ENCODE results near the gene PRSS33.

The PRSS33 gene

DNA sequence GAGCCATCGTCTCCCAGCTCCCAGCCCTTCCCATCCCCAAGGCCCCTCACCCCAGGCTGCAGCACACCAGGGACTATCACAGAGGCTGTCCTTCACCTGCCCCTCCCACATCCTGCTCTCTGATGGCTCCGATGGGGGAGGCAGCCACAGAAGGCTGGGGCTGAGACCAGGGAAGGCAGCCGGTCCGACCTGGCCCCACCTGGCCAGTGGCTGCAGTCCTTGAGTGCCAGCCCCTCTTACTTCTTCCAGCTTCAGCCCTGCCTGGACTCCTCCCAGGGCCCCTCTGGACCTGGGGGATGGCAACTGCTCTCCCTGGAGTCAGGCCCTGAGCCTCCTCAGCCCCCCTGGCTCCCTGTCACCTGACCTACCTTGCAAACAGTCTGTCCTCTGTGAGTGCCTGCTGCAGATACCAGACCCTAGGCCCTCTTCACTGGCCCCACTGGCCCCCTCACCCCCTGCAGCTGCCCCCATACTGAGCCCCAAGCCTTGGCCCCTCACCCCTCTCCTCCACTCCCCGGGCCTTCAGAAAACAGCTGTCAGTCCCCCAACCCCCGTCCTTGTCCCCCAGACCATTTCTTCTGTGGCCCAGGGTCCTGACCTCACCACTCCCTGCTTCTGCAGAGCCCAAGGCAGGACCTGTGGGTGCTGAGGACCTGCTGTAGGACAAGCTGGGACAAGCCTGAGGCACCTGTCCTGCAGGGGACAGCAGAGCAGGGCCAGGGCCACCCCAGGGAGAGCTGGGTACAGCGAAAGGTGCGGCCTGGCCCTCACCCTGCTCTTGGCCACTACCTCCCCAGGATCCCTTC, 47.5 kb downstream of the PRSS33 start:
- no peak for DNase-seq (ENCODE audit: low read depth)

DNA sequence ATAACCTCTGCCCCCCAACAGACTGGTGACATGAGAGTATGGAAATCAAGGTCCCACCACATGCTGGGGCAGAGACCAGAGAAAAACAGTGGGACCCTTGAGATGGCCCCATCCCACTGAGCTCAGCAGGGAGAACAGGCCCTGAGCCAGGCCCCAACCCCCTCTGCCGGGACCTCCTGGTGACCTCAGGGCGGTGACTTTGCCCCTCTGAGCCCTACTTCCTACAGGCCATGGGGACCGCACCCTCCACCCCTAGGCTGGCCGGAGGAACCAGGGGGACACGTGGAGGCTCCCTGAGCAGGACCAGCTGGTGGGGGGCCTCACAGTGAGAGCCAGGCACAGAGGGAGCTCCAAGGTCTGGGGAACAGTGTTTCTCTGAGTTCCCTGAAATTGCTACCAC, 48.7 kb downstream of the PRSS33 start:
- no peak for DNase-seq (ENCODE audit: low read depth)

DNA sequence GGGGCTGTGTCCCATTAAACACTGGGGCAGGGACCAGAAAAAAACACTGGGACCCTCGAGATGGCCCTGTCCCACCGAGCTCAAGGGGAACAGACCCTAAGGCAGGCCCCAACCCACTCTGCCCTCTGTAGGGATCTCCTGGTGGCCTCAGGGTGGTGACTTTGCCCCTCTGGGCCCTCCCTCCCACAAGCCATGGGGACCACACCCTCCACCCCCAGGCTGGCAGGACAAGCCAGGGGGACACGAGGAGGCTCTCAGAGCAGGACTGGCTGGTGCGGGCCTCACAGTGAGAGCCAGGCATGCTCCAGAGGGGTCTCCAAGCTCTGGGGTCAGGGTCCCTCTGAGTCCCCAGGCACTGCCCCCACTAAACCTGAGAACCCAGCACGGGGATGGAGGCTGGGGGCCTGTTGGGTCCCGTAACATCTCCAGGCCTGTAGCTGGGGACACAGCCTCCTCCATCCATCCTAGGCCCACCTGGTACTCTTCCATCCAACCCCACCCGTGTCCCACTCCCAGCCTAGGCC, 49.4 kb downstream of the PRSS33 start:
- no peak for DNase-seq (ENCODE audit: low read depth)

DNA sequence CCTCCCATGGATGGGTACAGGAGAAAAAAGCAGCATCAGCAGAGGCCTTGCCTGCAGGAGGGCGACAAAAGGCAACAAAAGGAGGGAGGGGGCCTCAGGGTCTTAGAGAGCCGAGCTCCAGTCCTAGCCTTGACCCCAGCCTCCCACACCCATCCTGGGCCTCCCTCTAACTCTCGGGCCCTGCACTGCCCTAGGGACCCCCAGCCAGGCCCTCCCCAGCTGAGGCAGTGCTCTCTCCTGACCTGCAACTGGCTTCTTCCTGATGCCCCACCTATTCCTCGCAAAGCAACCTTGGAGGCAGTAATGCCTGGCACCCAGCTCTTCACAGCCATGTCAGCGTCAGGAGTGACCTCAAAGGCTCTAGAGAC, 50.1 kb downstream of the PRSS33 start:
- no peak for DNase-seq (ENCODE audit: low read depth)

DNA sequence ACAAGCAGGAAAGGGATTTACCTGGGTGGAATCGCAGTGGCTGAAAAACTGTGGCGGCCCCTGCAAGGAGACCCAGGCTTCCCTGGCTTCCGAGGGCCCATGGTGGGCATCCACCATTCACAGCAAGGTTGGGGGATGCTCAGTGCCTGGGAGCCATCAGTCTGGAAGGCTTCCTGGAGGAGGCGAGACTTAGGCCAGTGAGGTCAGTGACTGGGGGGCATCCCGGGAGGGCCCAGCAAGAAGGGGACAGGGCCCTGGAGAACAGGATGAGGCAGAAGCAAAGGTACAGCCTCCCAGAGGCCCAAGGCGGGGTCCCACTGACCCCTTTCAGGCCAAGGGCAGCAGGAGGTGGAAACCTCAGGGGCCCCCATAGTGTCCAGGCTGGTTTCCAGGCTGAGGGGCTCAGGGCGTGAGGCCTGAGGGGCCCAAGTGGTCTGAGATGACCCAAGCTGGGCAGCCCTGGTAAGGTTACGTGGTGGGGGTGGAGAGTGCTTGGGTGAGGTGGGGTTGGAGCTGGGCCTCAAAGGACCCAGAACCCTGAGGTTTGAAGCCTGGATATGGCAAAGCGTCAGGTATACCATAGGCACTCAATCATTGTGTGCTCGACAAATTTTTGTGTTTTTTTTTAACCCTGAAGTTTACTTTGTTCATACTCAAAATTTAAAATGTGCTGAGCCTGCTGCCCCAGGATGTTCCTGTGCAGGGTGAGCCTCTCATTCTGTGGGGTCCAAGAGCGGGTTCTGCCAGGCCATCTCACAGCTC, 50.7 kb downstream of the PRSS33 start:
- no peak for DNase-seq (ENCODE audit: low read depth)

DNA sequence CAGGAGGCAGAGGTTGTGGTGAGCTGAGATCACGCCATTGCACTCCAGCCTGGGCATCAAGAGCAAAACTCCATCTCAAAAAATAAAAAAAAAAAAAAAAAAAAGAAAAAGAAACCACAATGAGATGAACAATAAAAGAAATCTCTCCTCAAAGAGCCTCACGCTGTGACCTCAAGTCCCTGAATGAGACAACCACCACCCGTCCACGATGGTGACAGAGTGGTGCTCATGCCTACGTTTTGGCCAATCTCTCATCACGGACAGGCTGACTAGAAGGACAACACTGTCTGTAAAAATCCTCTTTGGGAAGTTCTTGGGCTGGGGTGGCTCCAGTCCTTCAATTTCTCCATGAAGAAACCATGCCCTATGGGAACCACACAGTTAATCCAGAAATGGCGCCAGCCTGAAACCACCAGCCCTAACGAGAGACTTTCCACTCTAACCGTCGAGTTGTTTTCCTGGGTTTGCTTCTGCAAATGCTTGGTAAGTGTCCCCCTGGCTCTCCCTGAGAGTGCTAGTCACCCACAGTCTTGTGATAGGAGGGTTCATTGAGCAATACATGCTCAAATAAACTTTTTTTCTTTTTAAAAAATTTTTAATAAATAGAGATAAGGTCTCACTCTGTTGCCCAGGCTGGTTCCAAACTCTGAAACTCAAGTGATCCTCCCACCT, 52.4 kb downstream of the PRSS33 start:
- no peak for DNase-seq (ENCODE audit: low read depth)

Data from stimulated activated CD8-positive, alpha-beta memory T cell treated with anti-CD3 and anti-CD28 coated beads, Interleukin-15, amount 100 ng/mL, for 24 hours (primary cell).